ENCODE results near the gene CCDC78. TPM values are rescaled to one million over a fixed set of nuclear protein-coding genes. Genes with fewer than 3 reads are reported as not detected.
A peak's percentile ranks its signal among the peaks of the same experiment; 100 is the strongest.

Gene CCDC78
- total RNA-seq, 1 experiment from 2014 or later = 20.2 TPM

- Mint-ChIP-seq H3K9me3 (no peaks in the 10 kb centered on the region), H3K36me3 (no peaks in the 10 kb centered on the region; the same call in 1 of the 2 replicates), H3K27ac (no peak overlapping the region), H3K27me3 (ENCODE audit: low read depth) (peaks cover 2% of the 10 kb centered on the region; the same call in 1 of the 2 replicates), H3K4me1 (no peaks in the 10 kb centered on the region), H3K4me3 (peak overlapping the region; percentile 69; the same call in 1 of the 2 replicates)
- ChIA-PET POLR2A (interaction anchor here (1.1 kb wide), 1 partner anchor 9 kb away, joined by 5 read pairs; no protein-coding TSS in a partner anchor), CTCF (interaction anchor here (1.0 to 6.9 kb wide), 8 partner anchors 11 to 65 kb away, joined by 3 to 90 read pairs (median 5); partner anchors contain the start of genes CHTF18, CIAO3, METRN and RPUSD1)
- DNase-seq (ENCODE audit: low spot score) (no peak), ATAC-seq (no peak)
- TF ChIP-seq ZNF138 (CRISPR knock-in tag; conservative IDR thresholded peaks at IDR 0.05) (0 out of 2 replicates have a peak, but pooled peaks have one; percentile 45), IRF1 (CRISPR knock-in tag; IDR thresholded peaks at IDR 0.05) (no peak), ZNF532 (CRISPR knock-in tag; IDR thresholded peaks at IDR 0.05; ENCODE audit: borderline replicate concordance) (no peak), NR1H2 (CRISPR knock-in tag; IDR thresholded peaks at IDR 0.05) (no peak)
Observed at GRCh38 chr16:725463-726187, 618 bp downstream of the CCDC78 start.

GRCh38 chr16:725041-725376, 1.2 kb downstream of the CCDC78 start:
- Mint-ChIP-seq H3K4me3 (no peak overlapping the region), H3K36me3 (no peaks in the 10 kb centered on the region; the same call in 1 of the 2 replicates), H3K27ac (no peak overlapping the region), H3K9me3 (no peaks in the 10 kb centered on the region), H3K27me3 (ENCODE audit: low read depth) (peaks cover 2% of the 10 kb centered on the region; the same call in 1 of the 2 replicates), H3K4me1 (peaks cover 2% of the 10 kb centered on the region)
- ChIA-PET POLR2A (interaction anchor here (0.6 to 1.1 kb wide), 2 partner anchors 9 to 14 kb away, joined by 3 to 5 read pairs; no protein-coding TSS in a partner anchor), CTCF (interaction anchor here (1.8 to 6.9 kb wide), 2 partner anchors 11 to 15 kb away, joined by 8 to 90 read pairs; partner anchors contain the start of genes CIAO3 and METRN)
- DNase-seq (ENCODE audit: low spot score) (no peak), ATAC-seq (no peak)
- TF ChIP-seq CBFB (CRISPR knock-in tag; IDR thresholded peaks at IDR 0.05; ENCODE audit: low read depth) (no peak), ZMAT4 (CRISPR knock-in tag; IDR thresholded peaks at IDR 0.05) (no peak), MXD4 (CRISPR knock-in tag; IDR thresholded peaks at IDR 0.05; ENCODE audit: borderline replicate concordance) (no peak)

GRCh38 chr16:724188-725040, 1.8 kb downstream of the CCDC78 start:
- DNase-seq (ENCODE audit: low spot score) (no peak), ATAC-seq (no peak)
- ChIA-PET CTCF (interaction anchor here (0.8 to 6.9 kb wide), 2 partner anchors 9 to 11 kb away, joined by 4 to 90 read pairs; partner anchors contain the start of gene METRN), POLR2A (interaction anchor here (0.6 kb wide), 1 partner anchor 13 kb away, joined by 3 read pairs; no protein-coding TSS in a partner anchor)
- Mint-ChIP-seq H3K36me3 (no peaks in the 10 kb centered on the region; the same call in 1 of the 2 replicates), H3K27me3 (ENCODE audit: low read depth) (peaks cover 2% of the 10 kb centered on the region; the same call in 1 of the 2 replicates), H3K4me3 (no peak overlapping the region), H3K27ac (no peak overlapping the region), H3K9me3 (no peaks in the 10 kb centered on the region), H3K4me1 (peaks cover 4% of the 10 kb centered on the region)
- TF ChIP-seq TEAD1 (CRISPR knock-in tag; IDR thresholded peaks at IDR 0.05) (no peak), CREM (CRISPR knock-in tag; IDR thresholded peaks at IDR 0.05) (no peak), ATF1 (CRISPR knock-in tag; IDR thresholded peaks at IDR 0.05) (no peak), FOXK1 (CRISPR knock-in tag; IDR thresholded peaks at IDR 0.05) (no peak), ZMAT4 (CRISPR knock-in tag; IDR thresholded peaks at IDR 0.05) (no peak), OVOL2 (CRISPR knock-in tag; IDR thresholded peaks at IDR 0.05; ENCODE audit: borderline replicate concordance) (no peak), NFATC4 (CRISPR knock-in tag; IDR thresholded peaks at IDR 0.05) (no peak)

All from WTC11 (cell line).